Activated B cell treated with CpG ODN at 0.5 μM for 24 hours (primary cell): ENCODE results near the gene CDY2B. TPM values are rescaled to one million over a fixed set of nuclear protein-coding genes. Genes with fewer than 3 reads are reported as not detected.
"Not testable (repeated sequence)": the region's sequence is repeated elsewhere in the genome, so short reads cannot be mapped to it uniquely, and the experiment has no call there.

ENCODE experiments used
- ATAC-seq: fragments of 200-7000 bp; cut with Tn5 transposase; one replicate; pipeline ENCODE4 v1.10.0; 2021; ENCODE audit warnings: low read depth, mild to moderate bottlenecking, moderate library complexity
- CTCF ChIA-PET: fragments of 350-600 bp; sonication (Branson Sonifier 250); formaldehyde crosslinking; loops from one replicate; lab custom pipeline; 2021; ENCODE audit warnings: antibody characterized with exemption; lab: Charles Lee
- POLR2A ChIA-PET: fragments of 350-600 bp; sonication (Branson Sonifier 250); formaldehyde crosslinking; loops from one replicate; lab custom pipeline; 2021; ENCODE audit warnings: antibody characterized with exemption; lab: Charles Lee
- DNase-seq: peaks from one replicate; pipeline ENCODE4 v3.0.0; 2022
- H3K27ac Mint-ChIP-seq: one replicate; pipeline ENCODE4 v1.8.0; 2020; ENCODE audit warnings: mixed read lengths
- H3K27me3 Mint-ChIP-seq: one replicate; pipeline ENCODE4 v1.8.0; 2021; ENCODE audit warnings: mixed read lengths
- H3K36me3 Mint-ChIP-seq: one replicate; pipeline ENCODE4 v1.8.0; 2021; ENCODE audit warnings: low read depth, mixed read lengths
- H3K4me1 Mint-ChIP-seq: one replicate; pipeline ENCODE4 v1.8.0; 2021; ENCODE audit warnings: mixed read lengths
- H3K4me3 Mint-ChIP-seq: one replicate; pipeline ENCODE4 v1.8.0; 2020; ENCODE audit warnings: mild to moderate bottlenecking, mixed read lengths
- H3K9me3 Mint-ChIP-seq: one replicate; pipeline ENCODE4 v1.8.0; 2020; ENCODE audit warnings: mixed read lengths
- intact Hi-C: fragments of 100-400 bp; cut with micrococcal nuclease; formaldehyde crosslinking; loops from one replicate; pipeline ENCODE4 v1.15.1; 2024
- total RNA-seq: library from RNA; stranded (reverse); gene quantifications from 2 replicates; pipeline ENCODE4 v1.2.3, GENCODE V29; 2022

Gene CDY2B, protein sequence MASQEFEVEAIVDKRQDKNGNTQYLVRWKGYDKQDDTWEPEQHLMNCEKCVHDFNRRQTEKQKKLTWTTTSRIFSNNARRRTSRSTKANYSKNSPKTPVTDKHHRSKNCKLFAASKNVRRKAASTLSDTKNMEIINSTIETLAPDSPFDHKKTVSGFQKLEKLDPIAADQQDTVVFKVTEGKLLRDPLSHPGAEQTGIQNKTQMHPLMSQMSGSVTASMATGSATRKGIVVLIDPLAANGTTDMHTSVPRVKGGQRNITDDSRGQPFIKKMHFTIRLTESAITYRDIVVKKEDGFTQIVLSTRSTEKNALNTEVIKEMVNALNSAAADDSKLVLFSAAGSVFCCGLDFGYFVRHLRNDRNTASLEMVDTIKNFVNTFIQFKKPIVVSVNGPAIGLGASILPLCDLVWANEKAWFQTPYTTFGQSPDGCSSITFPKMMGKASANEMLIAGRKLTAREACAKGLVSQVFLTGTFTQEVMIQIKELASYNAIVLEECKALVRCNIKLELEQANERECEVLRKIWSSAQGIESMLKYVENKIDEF
- total RNA-seq, result not detected in 2 replicates

DNA sequence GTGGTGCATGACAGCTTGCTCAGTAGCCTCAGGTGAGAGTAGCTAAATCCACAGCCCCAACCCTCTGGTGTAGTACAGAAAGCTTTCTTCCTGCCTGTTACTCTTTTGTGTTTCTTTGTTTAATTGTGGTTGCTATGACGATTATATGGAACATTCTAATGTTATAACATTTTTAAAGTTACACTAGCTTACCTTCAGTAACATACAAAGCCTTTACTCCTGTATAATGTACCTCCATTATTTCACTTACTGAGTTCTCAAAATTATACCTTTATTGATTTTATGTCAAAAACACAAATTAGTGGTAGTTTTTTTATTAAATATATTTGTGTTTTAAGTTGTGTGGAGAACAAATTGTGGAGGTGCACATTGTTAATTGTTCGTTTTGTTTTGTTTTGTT lies at the start of gene CDY2B:
CDY2B (minus strand) TSS at position 101 of the 400 bp plus-strand sequence. CDS start 328 bp downstream, outside the sequence.
- intact Hi-C loops, POLR2A ChIA-PET, ATAC-seq, H3K4me3 Mint-ChIP-seq, DNase-seq, H3K27me3 Mint-ChIP-seq, H3K36me3 Mint-ChIP-seq, H3K4me1 Mint-ChIP-seq, H3K9me3 Mint-ChIP-seq, CTCF ChIA-PET, H3K27ac Mint-ChIP-seq: not testable (repeated sequence)

DNA sequence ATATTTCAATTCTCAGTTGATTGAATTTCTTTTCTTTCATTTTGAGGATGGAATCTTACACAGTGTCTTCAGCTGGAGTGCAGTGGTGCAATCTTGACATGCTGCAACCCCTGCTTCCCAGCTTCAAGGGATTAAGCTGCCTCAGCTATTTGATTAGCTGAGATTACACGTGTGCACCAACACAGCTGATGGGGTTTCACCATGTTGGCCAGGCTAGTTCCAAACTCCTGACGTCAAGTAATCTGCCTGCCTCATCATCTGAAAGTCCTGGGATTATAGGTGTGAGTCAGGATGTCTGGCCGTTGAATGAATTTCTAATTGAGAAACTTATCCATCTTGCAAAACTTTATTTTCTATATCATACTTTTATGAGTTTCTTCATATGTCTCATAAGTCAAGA lies 28.0 kb upstream of the CDY2B start:
- intact Hi-C loops, H3K9me3 Mint-ChIP-seq, DNase-seq: not testable (repeated sequence)

DNA sequence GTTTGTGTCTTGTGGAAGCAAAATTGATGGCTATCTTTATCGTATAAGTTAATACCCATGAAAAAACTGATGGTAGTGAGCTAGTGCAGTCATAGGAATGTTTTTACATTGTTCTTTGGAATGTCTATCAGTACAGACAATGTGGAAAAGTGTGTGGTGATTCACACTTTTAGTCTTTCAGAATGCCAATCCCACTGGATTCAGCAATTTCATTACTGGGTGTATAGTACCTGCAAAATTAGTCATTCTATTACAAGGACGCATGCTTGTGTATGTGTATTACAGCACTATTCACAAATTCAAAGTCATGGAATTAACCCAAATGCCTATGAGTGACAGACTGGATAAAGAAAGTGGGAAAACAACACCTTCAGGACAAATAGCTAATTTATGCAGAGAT lies 27.3 kb upstream of the CDY2B start:
- POLR2A ChIA-PET, H3K4me3 Mint-ChIP-seq, H3K27ac Mint-ChIP-seq, ATAC-seq, H3K36me3 Mint-ChIP-seq, H3K9me3 Mint-ChIP-seq, DNase-seq, H3K27me3 Mint-ChIP-seq, intact Hi-C loops, CTCF ChIA-PET, H3K4me1 Mint-ChIP-seq: not testable (repeated sequence)

More for the DNA sequence above, 28.0 kb upstream of the CDY2B start:
- H3K4me1 Mint-ChIP-seq, ATAC-seq, H3K4me3 Mint-ChIP-seq, H3K36me3 Mint-ChIP-seq, CTCF ChIA-PET, H3K27me3 Mint-ChIP-seq, POLR2A ChIA-PET, H3K27ac Mint-ChIP-seq: not testable (repeated sequence)

DNA sequence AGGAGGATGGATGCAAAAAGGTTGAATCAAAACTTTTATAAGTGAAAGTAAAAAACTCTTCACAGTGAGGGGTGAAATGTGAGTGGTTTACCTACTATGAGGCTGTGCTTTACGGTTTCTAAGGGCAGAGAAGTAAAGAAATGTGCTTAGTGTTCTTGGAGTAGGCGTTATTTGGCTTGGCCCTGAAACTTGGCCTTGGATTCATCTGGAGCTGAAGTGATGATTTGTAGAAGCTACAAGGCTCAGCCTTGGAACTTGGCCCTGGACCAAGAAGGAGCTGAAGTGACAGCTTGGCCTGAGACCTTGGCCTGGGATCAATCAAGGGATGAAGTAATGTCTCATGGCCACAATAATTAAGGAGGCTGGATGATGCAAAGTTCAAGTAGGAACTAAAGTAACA lies 1.7 kb upstream of the CDY2B start:
- POLR2A ChIA-PET, H3K4me1 Mint-ChIP-seq, H3K27me3 Mint-ChIP-seq, H3K36me3 Mint-ChIP-seq, H3K4me3 Mint-ChIP-seq, ATAC-seq, DNase-seq, H3K9me3 Mint-ChIP-seq, CTCF ChIA-PET, H3K27ac Mint-ChIP-seq, intact Hi-C loops: not testable (repeated sequence)

DNA sequence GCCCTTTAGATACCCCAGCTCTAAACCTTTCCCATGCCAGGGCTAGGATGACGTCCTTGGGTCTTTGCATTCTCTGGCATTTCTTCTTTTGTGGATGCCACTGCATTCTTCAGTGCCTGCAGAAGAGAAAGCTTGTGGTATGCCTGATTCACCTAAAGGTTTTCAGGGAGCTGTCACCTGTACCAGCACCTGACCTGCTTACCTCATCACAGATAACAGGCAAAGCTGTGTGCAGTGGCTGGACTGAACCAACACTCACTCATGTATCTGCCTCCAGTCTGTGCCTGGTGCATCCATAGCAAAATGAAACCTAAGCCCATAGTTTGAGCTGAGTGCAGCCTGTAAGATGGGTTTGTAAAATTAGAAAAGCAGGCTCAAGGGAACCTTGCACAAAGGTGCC lies 3.3 kb downstream of the CDY2B start:
- H3K27me3 Mint-ChIP-seq, H3K4me1 Mint-ChIP-seq, POLR2A ChIA-PET, DNase-seq, intact Hi-C loops, H3K36me3 Mint-ChIP-seq, H3K9me3 Mint-ChIP-seq, ATAC-seq, CTCF ChIA-PET, H3K27ac Mint-ChIP-seq, H3K4me3 Mint-ChIP-seq: not testable (repeated sequence)

DNA sequence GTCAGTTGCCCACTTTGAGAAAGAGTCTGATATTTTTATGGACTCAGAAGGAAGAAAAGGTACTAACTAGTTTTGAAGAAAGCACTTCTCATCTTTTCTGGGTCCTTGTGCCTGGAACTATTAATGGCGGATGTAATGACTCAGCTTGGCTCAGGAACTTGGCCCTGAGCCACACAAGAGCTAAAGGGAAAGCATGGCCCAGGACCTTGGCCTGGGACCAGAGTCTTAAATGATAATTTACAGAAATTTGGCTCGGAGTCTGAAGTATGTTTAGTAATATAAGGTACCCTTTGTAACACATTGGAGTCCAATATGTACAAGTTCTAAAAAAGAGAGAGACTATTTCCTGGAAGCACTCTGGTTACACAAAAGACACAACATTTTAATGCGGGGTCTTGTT lies 4.6 kb downstream of the CDY2B start:
- H3K9me3 Mint-ChIP-seq, intact Hi-C loops, POLR2A ChIA-PET, H3K4me3 Mint-ChIP-seq, ATAC-seq, CTCF ChIA-PET, H3K4me1 Mint-ChIP-seq, H3K27ac Mint-ChIP-seq, H3K36me3 Mint-ChIP-seq, H3K27me3 Mint-ChIP-seq, DNase-seq: not testable (repeated sequence)

DNA sequence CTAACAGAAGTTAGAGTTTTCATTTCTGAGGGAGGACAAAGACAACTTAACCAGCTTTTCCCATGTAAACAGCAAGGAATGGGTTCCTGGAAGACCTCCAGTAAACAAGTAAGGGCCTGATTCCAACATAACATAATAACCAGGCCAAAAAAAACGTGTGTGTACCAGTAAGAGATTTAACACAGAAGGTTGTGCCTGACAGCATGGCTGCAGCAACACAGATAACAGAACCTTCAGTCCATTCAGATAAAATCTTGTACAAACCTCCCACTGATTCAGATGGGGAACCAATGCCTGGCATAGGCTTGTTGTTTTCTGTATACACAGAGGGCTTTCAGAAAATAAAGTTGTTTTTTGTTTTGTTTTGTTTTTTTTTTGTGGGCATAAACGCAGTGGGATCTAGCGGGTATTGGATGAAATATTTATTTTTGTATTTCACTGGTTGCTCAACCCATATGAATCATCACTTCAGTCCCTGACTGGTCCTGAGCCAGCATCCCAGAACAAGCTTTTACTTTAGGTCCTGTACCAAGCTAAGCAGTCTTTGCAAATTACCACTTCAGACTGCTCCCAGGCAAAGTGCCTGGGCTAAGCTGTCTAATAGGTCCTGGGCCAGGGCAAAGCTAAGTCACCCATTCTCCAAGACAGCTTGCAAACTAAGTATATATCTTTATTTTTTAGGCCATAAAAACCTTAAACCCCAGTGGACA lies 8.7 kb downstream of the CDY2B start:
- H3K9me3 Mint-ChIP-seq, ATAC-seq, CTCF ChIA-PET: not testable (repeated sequence)

DNA sequence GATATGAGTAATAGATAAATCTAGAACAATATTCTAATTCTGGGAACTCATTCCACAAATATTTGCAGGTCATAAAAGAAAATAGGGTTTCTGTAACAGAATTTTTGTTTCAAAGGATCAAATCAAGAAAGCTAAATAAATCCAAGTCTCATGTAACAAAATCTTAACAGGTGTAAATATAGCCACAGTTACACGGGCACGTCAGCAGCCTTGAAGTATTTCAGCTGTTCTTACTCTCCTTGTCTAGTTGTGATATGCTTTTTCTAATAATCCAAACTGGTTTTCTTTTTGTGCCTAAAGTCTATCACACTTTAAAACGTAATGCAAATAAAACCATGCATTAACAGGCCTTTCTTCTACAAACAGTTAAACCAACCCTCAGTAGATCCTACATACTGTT lies 9.3 kb downstream of the CDY2B start:
- ATAC-seq, DNase-seq, H3K9me3 Mint-ChIP-seq, H3K36me3 Mint-ChIP-seq, H3K27ac Mint-ChIP-seq, H3K4me1 Mint-ChIP-seq, H3K27me3 Mint-ChIP-seq, POLR2A ChIA-PET, CTCF ChIA-PET, intact Hi-C loops, H3K4me3 Mint-ChIP-seq: not testable (repeated sequence)

More for the DNA sequence above, 8.7 kb downstream of the CDY2B start:
- DNase-seq, H3K4me3 Mint-ChIP-seq, intact Hi-C loops, H3K36me3 Mint-ChIP-seq, POLR2A ChIA-PET, H3K27ac Mint-ChIP-seq, H3K4me1 Mint-ChIP-seq, H3K27me3 Mint-ChIP-seq: not testable (repeated sequence)

DNA sequence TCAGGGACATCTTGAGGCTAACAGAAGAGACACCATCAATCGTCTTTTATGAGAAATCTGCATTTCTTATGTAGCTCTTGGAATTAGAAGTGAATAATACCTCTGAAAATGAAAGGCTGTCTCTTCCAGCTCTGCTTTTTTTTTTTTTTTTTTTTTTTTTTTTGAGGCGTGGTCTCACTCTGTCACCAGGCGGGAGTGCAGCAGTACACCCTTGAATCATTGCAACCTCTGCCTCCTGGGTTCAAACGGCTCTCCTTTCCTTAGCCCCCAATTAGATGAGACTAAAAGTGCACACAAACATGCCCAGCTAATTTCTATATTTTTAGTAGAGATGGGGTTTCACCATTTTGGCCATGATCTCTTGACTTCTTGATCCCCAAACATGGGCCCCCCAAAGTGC lies 12.2 kb downstream of the CDY2B start:
- intact Hi-C loops, result not testable (repeated sequence)

DNA sequence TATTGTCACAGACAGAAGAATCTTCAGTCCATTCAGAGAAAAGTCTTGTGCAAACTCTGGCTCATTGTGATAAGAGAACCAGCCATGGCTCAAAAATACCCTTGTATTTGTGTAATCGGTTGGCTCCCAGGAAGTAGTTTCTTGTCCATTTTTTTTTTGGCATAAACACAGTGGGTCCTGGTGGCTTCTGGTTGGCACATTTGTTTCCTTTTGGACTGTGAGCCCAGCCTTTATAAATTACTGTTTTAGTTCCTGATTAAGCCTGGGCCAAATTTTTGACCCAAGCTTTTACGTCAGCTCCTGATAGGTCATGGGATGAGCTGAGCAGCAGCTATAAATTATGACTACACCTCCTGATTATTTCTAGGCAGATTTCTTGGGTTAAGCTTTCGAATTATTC lies 19.4 kb downstream of the CDY2B start:
- H3K4me1 Mint-ChIP-seq, result not testable (repeated sequence)

More for the DNA sequence above, 12.2 kb downstream of the CDY2B start:
- ATAC-seq, H3K27me3 Mint-ChIP-seq, H3K4me1 Mint-ChIP-seq, H3K9me3 Mint-ChIP-seq, CTCF ChIA-PET, H3K36me3 Mint-ChIP-seq, H3K4me3 Mint-ChIP-seq, POLR2A ChIA-PET, H3K27ac Mint-ChIP-seq, DNase-seq: not testable (repeated sequence)

DNA sequence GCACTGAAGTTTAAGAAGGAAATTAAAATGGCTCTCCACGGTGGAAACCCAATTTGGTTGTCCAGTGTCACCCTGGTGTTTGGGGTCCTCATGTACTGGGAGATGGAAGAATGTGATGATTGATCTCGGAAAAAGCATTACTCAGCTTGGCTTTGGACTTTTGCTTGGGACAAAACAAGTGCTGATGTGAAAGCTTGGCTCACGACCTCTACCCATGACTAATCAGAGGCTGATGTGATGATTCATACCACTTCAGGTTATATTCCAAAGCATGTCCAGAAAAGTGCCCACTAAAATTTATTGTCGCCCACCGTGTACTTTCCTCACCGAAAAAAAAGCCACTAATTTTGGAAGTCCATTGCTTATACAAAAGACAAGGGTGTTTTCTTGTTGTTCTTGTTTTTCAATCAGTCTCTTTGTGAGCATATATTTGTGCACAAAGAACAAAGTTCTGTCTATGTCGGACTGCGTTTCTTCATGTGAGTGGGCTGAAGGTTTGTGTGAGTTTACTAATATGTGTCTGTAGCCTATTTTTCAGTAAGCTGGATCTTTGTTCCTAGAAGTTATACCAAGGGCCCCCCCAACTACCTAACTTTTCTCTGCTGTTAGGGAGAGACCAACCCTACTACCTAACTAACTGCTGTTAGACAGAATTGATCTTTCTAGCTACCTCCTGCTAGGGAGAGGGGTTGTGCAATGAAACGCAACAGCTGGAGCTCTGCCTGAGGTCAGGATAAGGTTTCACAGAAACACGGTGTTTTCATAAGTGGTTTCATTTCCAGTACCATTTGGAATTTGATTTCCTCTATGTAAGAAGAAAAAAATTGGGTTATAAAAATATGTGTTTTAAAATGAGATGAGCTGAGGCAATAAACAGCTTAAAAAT lies 22.8 kb downstream of the CDY2B start:
- H3K4me3 Mint-ChIP-seq, H3K27me3 Mint-ChIP-seq, H3K27ac Mint-ChIP-seq, intact Hi-C loops, H3K36me3 Mint-ChIP-seq, CTCF ChIA-PET, ATAC-seq, H3K4me1 Mint-ChIP-seq, DNase-seq, POLR2A ChIA-PET, H3K9me3 Mint-ChIP-seq: not testable (repeated sequence)

More for the DNA sequence above, 19.4 kb downstream of the CDY2B start:
- H3K9me3 Mint-ChIP-seq, H3K36me3 Mint-ChIP-seq, ATAC-seq, DNase-seq, H3K4me3 Mint-ChIP-seq, H3K27ac Mint-ChIP-seq, intact Hi-C loops, POLR2A ChIA-PET, H3K27me3 Mint-ChIP-seq, CTCF ChIA-PET: not testable (repeated sequence)
